Melanocyte of skin (primary cell): ENCODE measurements around the gene HPGDS. TPM values are rescaled to one million over a fixed set of nuclear protein-coding genes. Genes with fewer than 3 reads are reported as not detected.

Source experiments
- total RNA-seq, 2 donors: library from RNA; depleted of rRNA; stranded (reverse); fragments of >200 nt; gene quantifications; 2 replicates each; pipeline ENCODE4 v1.2.3, GENCODE V29; 2012

The HPGDS gene
- total RNA-seq = not detected

GRCh38 chr4:94342694-94343093 lies at the start of gene HPGDS:
Gene HPGDS (minus strand): TSS chr4:94342836. CDS start chr4:94334629, 8,207 bp downstream.

Other genes with a start within 250 kb of the HPGDS start
- 10 to 100 TPM; 33.7 to 38.3 TPM for gene SMARCAD1, start 135.0 kb downstream of the HPGDS start, total RNA-seq
- gene PDLIM5, start 109.1 kb upstream of the HPGDS start, total RNA-seq = 10 to 100 TPM; 29.9 to 48.6 TPM